NCI-H2081 treated with DMSO at 0.1 percent for 48 hours (cell line): Measurements from ENCODE around the gene CDK5.
"Not testable (repeated sequence)": the region's sequence is repeated elsewhere in the genome, so short reads cannot be mapped to it uniquely, and the experiment has no call there.

Experiments used
- DNase-seq: peaks from one replicate; lab custom pipeline; 2025; lab: John Stamatoyannopoulos, UW

The CDK5 gene

DNA sequence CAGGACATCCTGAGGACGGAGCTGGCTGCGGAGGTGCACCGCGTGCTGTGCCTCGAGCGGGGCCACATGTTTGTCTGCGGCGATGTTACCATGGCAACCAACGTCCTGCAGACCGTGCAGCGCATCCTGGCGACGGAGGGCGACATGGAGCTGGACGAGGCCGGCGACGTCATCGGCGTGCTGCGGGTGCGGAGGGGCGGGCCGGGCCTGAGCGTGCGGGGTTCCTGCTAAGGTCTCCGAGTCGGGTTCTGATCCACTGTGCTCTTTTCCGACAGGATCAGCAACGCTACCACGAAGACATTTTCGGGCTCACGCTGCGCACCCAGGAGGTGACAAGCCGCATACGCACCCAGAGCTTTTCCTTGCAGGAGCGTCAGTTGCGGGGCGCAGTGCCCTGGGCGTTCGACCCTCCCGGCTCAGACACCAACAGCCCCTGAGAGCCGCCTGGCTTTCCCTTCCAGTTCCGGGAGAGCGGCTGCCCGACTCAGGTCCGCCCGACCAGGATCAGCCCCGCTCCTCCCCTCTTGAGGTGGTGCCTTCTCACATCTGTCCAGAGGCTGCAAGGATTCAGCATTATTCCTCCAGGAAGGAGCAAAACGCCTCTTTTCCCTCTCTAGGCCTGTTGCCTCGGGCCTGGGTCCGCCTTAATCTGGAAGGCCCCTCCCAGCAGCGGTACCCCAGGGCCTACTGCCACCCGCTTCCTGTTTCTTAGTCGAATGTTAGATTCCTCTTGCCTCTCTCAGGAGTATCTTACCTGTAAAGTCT, 43.8 kb downstream of the CDK5 start:
- no peak for DNase-seq

GRCh38 chr7:151013356-151013732, 44.4 kb downstream of the CDK5 start:
- DNase-seq = no peak

DNA sequence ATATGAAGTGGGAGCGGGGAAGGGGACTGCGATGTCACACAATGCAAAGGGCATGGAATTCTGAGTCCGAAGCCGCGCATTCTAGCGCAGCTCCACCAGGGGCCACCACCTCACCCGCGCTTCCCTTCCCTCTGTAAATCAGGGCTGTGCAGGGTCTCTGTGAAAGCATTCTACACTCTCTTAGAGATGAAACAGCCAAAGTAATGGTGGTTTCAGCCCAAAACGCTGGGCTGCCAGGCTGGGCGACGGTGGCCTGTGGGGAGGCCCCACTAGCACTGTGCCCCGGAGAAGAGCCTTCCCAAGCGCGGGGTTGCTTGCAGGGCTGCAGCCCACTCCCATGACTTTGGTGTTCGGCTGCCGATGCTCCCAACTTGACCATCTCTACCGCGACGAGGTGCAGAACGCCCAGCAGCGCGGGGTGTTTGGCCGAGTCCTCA, 44.8 kb downstream of the CDK5 start:
- no peak for DNase-seq

DNA sequence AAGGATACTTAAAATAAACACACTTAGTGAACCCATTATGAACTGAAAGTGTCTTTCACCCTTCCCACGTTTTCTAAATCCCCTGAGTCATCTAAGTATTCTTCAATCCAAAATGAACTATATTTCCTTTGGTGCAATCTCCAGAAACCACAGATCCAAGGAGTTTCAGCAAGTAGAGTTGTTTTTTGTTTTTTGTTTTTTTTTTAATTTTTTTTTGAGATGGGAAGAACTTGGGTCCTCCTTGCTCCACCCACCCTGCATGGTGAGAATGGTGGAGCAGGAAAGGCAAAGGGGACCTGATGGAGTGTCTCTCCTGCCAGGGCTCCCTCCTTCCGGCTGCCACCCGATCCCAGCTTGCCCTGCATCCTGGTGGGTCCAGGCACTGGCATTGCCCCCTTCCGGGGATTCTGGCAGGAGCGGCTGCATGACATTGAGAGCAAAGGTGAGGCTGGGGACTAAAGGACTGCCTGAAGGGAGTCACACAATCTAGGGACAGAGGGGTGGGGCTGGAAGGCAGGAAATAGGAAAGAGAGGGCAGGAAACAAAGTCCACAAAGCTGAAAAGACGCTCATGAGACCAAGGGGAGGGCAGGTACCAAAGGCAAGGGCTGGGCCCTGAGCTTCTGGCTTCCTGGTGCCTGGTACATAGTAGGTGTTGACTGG, 45.5 kb downstream of the CDK5 start:
- DNase-seq = no peak

- not testable (repeated sequence) for DNase-seq
These were observed 46.1 kb downstream of the CDK5 start for GRCh38 chr7:151011616-151012015.

- DNase-seq = no peak
These were observed 46.6 kb downstream of the CDK5 start for GRCh38 chr7:151011097-151011409.

DNA sequence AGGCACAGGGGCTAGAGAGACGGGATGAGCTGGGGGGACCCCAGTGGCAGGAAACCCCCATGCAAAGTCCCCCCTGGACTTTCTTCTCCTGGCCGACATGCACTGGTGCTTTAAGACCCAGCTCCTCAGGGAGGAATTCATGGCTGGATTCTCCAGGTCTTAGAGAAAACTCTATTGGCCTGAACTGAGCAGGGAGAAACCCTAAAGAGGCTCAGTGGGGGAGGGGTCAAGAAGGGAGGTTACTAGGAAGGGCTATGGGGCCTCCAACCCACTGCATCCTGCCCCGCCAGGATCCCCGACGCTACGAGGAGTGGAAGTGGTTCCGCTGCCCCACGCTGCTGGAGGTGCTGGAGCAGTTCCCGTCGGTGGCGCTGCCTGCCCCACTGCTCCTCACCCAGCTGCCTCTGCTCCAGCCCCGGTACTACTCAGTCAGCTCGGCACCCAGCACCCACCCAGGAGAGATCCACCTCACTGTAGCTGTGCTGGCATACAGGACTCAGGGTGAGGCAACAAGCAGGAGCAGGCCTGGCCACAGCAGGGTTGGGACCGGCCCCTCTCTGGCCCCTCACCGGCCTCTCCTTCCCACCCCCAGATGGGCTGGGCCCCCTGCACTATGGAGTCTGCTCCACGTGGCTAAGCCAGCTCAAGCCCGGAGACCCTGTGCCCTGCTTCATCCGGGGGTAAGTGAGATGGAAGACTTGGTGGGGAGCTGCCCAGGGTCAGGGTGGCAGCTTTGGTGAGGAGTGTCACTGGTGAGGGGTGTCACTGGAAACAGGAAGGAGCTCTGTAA, 47.2 kb downstream of the CDK5 start:
- DNase-seq = no peak

- DNase-seq = no peak
These were observed 47.7 kb downstream of the CDK5 start for GRCh38 chr7:151010037-151010306.

DNA sequence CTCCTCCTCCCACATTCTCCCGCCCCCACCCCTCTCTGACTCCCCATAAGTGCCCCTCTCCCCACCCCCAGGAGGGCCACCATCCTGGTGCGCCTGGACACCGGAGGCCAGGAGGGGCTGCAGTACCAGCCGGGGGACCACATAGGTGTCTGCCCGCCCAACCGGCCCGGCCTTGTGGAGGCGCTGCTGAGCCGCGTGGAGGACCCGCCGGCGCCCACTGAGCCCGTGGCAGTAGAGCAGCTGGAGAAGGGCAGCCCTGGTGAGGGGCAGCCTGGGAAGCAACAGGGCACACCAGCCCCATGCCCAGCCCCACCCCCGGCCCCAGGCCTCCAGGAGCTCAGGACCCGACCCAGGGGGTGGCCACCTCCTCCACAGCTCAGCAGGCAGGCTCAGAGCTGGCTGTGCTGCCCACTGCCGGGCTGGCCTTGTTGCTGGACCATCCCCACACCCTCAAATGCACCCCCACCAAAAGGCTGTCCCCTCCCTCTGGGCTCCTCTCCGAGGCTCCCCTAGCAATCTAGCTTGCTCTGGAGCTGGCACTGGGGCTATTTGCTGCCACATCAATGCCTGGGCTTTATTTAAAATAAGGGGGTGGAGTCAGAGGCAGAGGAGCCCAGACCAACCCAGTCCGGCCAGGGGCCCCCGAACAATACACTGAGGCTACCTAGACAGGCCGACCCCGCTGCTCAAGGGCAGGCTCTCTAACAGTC, 48.2 kb downstream of the CDK5 start:
- DNase-seq = no peak

GRCh38 chr7:151008511-151009323, 49.0 kb downstream of the CDK5 start:
- DNase-seq = no peak

- DNase-seq = no peak
These were observed 49.6 kb downstream of the CDK5 start for GRCh38 chr7:151008143-151008510.

DNA sequence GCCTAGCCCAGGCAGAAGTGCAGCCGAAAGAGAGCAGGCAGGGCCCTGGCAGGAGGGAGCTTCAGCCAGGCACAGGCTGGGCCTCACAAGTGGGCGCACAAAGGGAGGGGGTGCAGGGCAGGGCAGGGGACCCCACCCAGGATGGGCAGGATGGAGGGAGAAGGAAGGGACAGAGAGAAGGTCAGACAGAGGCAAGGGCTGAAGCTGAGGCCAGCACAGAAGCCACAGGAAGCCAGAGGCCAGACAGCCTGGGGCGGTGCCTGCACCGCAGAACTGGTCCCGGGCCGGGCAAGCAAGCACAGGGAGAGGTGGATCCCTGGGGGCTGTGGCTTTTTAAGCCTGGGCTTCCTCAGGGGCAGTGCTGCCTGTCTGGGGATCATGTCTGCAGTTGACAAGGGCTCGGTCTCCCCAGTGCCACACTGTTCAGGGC, 50.2 kb downstream of the CDK5 start:
- DNase-seq = no peak

GRCh38 chr7:151006590-151007300, 51.0 kb downstream of the CDK5 start:
- no peak for DNase-seq

DNA sequence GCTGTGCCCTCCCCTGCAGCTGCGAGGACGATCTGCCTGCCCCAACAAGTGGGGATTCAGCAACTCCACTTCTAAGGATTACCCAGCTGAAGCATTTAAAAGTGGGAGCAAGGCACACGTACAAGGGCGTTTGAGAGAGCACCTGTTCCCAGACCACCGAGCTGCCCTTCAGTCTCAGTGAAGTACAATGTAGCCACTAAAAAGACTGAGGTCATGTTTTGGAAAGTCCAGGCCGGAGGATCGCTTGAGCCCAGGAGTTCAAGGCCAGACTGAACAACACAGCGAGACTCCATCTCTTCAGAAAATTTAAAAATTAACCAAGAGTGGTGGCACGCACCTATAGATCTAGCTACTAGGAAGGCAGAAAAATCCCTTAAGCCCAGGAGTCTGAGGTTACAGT, 52.1 kb downstream of the CDK5 start:
- DNase-seq = no peak
